RWPE1 (cell line): ENCODE measurements around the gene RBBP8NL.
A peak's percentile ranks its signal among the peaks of the same experiment; 100 is the strongest.

Experiments used
- CTCF ChIA-PET: fragments of 350-600 bp; sonication (Branson Sonifier 250); formaldehyde crosslinking; extraction: SDS; loops from one replicate; lab custom pipeline; 2021; lab: Yijun Ruan, JAX
- POLR2A ChIA-PET: fragments of 400-600 bp; formaldehyde crosslinking; extraction: SDS; loops from one replicate; lab custom pipeline; 2020; ENCODE audit warnings: antibody characterized with exemption; ENCODE audit not compliant: low non-redundant PET; lab: Yijun Ruan, JAX
- DNase-seq: peaks from one replicate; pipeline ENCODE4 v3.0.0; 2012; ENCODE audit warnings: low spot score
- H3K27ac ChIP-seq: fragments of 450-650 bp; 2 replicates; pipeline ENCODE4 v1.5.1; 2017
- TF ChIP-seq, protein P1 (sequence below): fragments of 450-650 bp; conservative IDR thresholded peaks from 2 replicates; pipeline ENCODE4 v1.5.1; 2017; ENCODE audit warnings: low read depth, mild to moderate bottlenecking

Gene RBBP8NL

DNA sequence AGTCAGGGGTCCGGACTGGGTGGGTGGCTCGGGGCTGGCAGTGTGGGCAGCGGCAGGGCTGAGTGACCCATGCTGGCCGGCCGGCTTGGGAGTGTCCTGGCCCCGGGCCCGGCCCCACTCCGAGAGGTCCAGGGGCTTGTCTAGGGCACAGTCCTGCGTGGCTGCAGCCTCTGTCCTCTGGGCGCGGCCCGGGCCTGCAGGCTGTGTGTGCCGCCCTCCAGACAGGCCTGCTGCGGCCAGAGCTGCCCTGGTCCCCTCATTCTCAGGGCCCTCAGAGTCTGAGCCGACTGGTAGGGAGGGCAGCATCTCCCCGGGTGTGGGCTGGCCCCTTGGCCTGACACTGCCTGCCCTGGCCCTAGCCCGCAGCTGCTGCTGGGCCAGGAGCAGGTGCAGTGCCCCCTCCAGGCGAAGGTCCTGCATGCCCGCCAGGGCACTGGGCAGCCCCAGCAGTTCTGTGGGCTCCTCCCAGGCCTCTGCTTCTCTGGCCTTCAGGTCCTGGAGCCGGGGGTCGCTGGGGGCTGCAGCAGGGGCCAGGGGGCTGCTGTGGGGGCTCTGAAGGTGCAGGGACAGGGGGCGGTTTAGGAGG, 13.3 kb downstream of the RBBP8NL start:
- H3K27ac ChIP-seq: no peak overlapping the region
- TF ChIP-seq, protein P1, sequence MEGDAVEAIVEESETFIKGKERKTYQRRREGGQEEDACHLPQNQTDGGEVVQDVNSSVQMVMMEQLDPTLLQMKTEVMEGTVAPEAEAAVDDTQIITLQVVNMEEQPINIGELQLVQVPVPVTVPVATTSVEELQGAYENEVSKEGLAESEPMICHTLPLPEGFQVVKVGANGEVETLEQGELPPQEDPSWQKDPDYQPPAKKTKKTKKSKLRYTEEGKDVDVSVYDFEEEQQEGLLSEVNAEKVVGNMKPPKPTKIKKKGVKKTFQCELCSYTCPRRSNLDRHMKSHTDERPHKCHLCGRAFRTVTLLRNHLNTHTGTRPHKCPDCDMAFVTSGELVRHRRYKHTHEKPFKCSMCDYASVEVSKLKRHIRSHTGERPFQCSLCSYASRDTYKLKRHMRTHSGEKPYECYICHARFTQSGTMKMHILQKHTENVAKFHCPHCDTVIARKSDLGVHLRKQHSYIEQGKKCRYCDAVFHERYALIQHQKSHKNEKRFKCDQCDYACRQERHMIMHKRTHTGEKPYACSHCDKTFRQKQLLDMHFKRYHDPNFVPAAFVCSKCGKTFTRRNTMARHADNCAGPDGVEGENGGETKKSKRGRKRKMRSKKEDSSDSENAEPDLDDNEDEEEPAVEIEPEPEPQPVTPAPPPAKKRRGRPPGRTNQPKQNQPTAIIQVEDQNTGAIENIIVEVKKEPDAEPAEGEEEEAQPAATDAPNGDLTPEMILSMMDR: peak; percentile 24; the same call in 1 of the 2 replicates
- POLR2A ChIA-PET: no interaction called here
- CTCF ChIA-PET: interaction anchor here (0.5 to 1.5 kb wide), 9 partner anchors 10 to 239 kb away, joined by 3 to 5 read pairs (median 3); partner anchors contain the start of gene RBBP8NL
- DNase-seq: no peak

DNA sequence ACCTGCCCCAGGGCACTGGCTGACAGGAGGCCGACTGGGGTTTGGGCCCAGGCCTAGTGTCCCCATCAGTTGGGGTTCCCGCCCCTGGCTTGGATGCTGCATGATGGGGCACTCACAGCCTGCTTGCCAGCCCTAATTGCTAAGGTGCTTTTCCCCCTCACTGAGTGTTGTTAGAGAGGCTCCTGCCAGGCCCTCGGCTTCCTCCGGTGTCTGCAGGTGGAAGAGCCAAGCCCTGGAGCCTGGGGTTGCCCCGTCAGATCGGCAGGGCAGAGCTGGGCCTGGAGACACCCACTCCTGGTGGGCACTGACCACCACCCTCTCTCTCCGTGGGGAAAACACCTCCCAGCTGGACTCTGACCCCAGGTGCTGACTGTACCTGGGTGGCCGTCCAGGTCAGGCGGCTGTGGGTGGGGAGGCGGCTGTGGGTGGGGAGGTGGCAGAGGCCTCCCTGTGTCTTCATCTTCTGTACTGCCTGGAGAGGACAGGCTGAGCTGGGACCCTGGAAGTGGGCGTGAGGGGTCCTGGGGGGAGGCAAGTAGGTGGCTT, 14.2 kb downstream of the RBBP8NL start:
- ChIA-PET CTCF (interaction anchor here (0.6 to 1.8 kb wide), 2 partner anchors 11 to 349 kb away, joined by 3 to 11 read pairs; no protein-coding TSS in a partner anchor), POLR2A (no interaction called here)

DNA sequence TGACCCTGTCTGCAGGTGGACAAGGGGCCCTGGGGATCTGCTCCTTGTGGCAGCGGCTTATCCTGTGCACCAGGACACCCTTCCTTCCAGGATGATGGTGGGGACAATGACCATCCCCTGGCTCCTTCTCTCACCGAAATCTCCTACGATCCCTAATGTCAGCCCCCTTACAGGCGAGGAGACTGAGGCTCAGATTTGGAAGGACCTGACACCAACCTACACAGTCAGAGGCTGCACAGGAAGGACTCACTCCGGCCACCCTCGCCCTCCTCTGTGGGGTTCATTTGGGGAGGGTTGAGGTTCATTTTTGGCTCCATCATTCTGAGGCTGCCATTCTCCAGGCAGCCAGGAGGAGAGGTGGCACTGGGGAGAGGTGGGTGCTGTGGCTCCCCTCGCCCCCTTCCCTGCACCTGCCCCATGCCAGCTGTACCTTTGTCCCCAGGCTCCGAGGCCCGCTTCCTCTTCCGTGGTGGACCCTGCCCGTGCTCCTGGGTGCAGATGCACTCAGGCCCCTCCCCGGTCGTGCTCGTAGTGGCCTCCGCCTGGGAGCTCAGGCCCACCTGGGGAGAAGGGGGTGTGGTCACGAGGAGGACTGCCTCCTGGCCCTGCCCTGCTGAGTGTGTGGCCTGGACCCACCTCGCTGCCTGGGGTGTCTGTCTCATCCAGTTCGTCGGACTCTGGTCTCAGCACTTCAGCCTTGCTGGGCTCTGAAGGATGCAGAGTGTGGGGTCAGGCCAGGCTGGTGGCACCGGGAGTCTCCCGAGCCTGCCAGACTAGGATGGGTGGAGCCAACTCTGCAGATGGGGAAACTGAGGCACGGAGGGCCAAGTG, 14.9 kb downstream of the RBBP8NL start:
- CTCF ChIA-PET: interaction anchor here (0.6 to 1.8 kb wide), 3 partner anchors 12 to 348 kb away, joined by 3 to 11 read pairs (median 3); no protein-coding TSS in a partner anchor
- H3K27ac ChIP-seq: no peak overlapping the region
- POLR2A ChIA-PET: no interaction called here
- TF ChIP-seq, protein P1: no peak
- DNase-seq: no peak

More for the DNA sequence above, 14.2 kb downstream of the RBBP8NL start:
- H3K27ac ChIP-seq: no peak overlapping the region
- DNase-seq: no peak
- TF ChIP-seq, protein P1: no peak

DNA sequence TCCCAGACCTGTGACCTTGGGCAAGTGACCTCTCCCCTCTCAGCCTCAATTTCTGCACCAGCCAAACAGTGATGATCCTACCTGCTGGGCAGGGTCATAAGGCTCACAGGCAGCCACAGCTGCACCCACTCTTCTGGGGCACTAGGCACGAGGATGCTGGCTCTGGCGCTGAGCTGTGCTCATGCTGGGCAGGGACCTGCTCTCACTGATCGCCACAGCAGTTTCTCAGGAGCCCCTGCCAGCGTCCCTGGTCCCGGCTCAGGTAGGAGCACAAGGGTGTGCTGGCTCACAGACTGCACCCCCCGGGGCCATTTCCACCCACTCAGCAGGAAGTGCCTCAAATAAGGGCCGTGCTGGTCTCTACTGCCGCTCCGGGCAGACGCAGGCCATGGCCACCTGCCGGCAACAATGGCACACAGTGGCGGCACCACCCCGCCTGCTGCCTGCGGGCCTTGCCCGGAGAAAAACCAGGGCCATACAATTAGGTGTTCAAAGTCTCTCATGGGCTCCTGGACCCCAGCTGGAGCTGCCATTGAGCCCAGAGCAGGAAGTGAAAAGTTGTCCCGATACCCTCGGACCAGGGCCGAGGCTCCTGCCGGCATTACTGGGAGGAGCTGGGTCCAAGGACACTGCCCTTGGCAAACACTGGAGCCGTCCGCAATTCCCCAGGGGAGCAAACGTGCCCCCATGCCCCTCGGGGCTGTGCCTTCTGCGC, 15.7 kb downstream of the RBBP8NL start:
- ChIA-PET CTCF (interaction anchor here (0.5 to 3.2 kb wide), 7 partner anchors 12 to 244 kb away, joined by 3 to 29 read pairs (median 5); no protein-coding TSS in a partner anchor), POLR2A (no interaction called here)
- DNase-seq: no peak
- TF ChIP-seq, protein P1: no peak
- peak overlapping the region; percentile 21 for H3K27ac ChIP-seq

DNA sequence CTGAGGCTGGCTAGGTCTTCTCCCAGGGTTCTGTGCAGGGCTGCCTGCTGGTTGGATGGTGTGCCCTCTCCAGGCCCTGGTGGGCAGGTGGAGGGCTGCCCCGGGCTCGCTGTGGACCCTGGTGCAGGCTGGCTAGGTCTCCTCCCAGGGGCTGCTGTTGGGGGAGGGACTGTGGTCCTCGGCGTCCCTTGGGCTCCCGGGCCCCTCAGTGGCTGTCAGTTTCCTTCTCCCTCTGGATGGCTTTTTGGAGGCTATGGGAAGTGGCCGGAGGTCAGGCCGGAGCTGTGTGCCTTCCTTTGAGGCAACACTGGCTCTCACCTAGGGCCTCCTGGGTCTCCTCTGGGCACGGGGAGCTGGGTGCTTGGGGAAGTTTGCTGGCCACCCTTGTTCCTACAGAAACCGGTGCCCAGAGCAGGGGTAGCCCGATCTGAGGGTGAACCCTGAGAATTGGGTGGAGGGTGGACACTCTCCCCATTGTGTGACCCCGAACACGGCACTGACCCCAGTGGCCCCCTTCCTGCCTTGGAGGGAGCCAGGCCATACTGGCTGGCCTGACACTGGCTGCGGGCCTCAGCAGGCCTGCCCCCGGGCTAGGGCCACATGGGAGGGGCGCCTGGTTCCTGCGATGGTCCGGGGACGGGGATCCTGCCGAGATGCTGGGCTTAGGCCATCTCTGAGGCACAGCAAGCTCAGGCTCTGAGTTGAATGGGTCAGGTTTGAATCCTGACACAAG, 16.4 kb downstream of the RBBP8NL start:
- ChIA-PET POLR2A (interaction anchor here (0.8 to 1.5 kb wide), 2 partner anchors 23 to 203 kb away, joined by 3 read pairs; no protein-coding TSS in a partner anchor), CTCF (interaction anchor here (0.5 to 3.2 kb wide), 34 partner anchors 8 to 1634 kb away, joined by 3 to 29 read pairs (median 5); partner anchors contain the start of gene RBBP8NL)
- H3K27ac ChIP-seq: peak overlapping the region; percentile 21
- no peak for DNase-seq
- TF ChIP-seq, protein P1: no peak
